Neural progenitor cell (in vitro differentiated cells): ENCODE data around the gene OGFOD2.

Source experiments
- EZH2 ChIP-seq: fragments of 200-600 bp; sonication (generic); IDR thresholded peaks from 2 replicates; pipeline ENCODE4 v1.6.1; 2017; ENCODE audit warnings: antibody characterized with exemption, mild to moderate bottlenecking, moderate library complexity
- TF ChIP-seq, protein P1 (sequence below): fragments of 200-600 bp; sonication (generic); IDR thresholded peaks from 2 replicates; pipeline ENCODE4 v1.5.1; 2017; ENCODE audit warnings: antibody characterized with exemption, mild to moderate bottlenecking

DNA sequence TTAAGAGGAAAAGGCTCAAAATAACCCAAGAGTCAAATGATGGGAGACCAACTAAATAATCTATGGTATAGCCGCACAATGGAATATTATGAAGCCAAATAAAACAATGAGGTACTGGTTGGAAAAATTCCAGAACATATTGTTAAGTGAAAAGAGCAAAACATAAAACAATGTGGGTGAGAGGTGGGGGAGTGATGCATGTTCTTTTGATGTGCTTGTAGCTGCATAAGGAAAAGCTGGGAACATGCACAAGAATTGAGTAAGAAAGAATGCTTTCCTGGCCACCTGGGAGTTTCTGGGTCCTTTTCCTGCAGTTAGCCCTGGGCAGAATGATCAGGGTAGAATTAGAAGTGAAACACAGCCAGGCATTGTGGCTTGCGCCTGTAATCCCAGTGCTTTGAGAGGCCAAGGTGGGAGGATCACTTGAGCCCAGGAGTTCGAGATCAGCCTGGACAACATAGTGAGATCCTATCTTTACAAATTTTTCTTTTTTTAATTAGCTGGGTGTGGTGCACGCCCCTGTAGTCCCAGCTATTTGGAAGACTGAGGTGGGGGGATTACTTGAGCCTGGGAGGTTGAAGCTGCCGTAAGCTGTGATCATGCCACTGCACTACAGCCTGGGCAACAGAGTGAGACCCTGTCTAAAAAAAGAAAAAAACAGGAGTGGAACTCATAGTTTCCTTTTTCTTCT, 16.7 kb upstream of the OGFOD2 start:
- TF ChIP-seq, protein P1, sequence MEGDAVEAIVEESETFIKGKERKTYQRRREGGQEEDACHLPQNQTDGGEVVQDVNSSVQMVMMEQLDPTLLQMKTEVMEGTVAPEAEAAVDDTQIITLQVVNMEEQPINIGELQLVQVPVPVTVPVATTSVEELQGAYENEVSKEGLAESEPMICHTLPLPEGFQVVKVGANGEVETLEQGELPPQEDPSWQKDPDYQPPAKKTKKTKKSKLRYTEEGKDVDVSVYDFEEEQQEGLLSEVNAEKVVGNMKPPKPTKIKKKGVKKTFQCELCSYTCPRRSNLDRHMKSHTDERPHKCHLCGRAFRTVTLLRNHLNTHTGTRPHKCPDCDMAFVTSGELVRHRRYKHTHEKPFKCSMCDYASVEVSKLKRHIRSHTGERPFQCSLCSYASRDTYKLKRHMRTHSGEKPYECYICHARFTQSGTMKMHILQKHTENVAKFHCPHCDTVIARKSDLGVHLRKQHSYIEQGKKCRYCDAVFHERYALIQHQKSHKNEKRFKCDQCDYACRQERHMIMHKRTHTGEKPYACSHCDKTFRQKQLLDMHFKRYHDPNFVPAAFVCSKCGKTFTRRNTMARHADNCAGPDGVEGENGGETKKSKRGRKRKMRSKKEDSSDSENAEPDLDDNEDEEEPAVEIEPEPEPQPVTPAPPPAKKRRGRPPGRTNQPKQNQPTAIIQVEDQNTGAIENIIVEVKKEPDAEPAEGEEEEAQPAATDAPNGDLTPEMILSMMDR, result no peak
- TF ChIP-seq EZH2, result no peak
